Measurements from ENCODE around the gene KCNQ4. TPM values are rescaled to one million over a fixed set of nuclear protein-coding genes. Genes with fewer than 3 reads are reported as not detected.

The KCNQ4 gene
- total and polyA plus RNA-seq, 2 donors (not counting 1 experiment from before 2014, with no cell fraction given): 0.16 to 0.20 TPM

DNA sequence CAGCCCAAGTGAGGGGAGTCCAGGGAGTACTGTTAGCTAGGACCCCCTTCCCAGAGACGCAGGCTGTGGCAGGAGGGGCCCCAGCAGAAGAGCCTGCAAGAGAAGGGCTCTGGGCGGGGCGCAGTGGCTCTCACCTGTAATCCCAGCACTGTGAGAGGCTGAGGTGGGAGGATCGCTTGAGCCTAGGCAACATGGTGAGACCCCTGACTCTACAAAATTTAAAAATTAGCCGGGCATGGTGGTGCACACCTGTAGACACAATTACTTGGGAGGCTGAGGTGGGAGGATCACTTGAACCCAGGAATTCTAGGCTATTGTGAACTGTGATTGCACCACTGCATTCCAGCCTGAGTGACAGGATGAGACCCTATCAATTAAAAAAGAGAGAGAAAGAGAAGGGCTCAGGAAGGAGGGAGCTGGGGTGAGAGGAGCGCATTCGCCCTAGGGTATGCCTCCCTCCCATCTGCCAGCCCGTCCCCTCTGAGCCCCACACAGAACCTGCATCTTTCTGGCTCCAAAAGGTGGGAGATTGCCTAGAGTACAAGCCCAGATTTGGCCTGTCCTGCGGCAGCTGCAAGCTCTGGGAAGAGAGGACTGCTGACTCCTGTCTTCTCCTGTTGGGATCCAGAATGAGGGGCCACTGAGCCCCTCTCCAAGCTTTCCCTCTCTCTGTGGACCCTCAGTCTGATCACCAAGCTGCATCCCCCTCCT is 3.6 kb downstream of the KCNQ4 start:
- peaks cover 12 to 16% of the 10 kb centered on the region in 2 donors for H3K4me1 ChIP-seq (ENCODE audit: control insufficient read depth in 2 of 2, insufficient read depth in 2 of 2, low read length in 2 of 2)
- POLR2A ChIA-PET: no interaction called here
- Mint-ChIP-seq H3K27me3 (peaks cover 47% of the 10 kb centered on the region), H3K9me3 (ENCODE audit: insufficient read depth) (no peaks in the 10 kb centered on the region), H3K27ac (no peak overlapping the region), H3K4me3 (no peak overlapping the region), H3K4me1 (peaks cover 10% of the 10 kb centered on the region)
- H3K9ac ChIP-seq (ENCODE audit: low read length): no peak overlapping the region
- peaks cover 0 to 40% (median 14%) of the 10 kb centered on the region in 4 experiments for H3K27me3 ChIP-seq (replicated peaks in 1 of 4; ENCODE audit: control extremely low read depth in 1 of 4, control insufficient read depth in 3 of 4, insufficient read depth in 4 of 4, low read length in 3 of 4)
- CTCF ChIA-PET: interaction anchor here (1.5 to 1.8 kb wide), 2 partner anchors 12 to 63 kb away, joined by 3 to 8 read pairs; no protein-coding TSS in a partner anchor
- ATAC-seq (ENCODE audit: low read depth) (no peak), DNase-seq (no peak)
- no peak for TF ChIP-seq EZH2 (IDR thresholded peaks at IDR 0.05; ENCODE audit: borderline replicate concordance, insufficient read depth, low read depth, low read length, poor library complexity, severe bottlenecking)
- TF ChIP-seq, protein P1, sequence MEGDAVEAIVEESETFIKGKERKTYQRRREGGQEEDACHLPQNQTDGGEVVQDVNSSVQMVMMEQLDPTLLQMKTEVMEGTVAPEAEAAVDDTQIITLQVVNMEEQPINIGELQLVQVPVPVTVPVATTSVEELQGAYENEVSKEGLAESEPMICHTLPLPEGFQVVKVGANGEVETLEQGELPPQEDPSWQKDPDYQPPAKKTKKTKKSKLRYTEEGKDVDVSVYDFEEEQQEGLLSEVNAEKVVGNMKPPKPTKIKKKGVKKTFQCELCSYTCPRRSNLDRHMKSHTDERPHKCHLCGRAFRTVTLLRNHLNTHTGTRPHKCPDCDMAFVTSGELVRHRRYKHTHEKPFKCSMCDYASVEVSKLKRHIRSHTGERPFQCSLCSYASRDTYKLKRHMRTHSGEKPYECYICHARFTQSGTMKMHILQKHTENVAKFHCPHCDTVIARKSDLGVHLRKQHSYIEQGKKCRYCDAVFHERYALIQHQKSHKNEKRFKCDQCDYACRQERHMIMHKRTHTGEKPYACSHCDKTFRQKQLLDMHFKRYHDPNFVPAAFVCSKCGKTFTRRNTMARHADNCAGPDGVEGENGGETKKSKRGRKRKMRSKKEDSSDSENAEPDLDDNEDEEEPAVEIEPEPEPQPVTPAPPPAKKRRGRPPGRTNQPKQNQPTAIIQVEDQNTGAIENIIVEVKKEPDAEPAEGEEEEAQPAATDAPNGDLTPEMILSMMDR (IDR thresholded peaks at IDR 0.05): no peak
- intact Hi-C loops (cut with micrococcal nuclease): no loop called here
- peaks cover 0 to 7% (median 0%) of the 10 kb centered on the region in 3 donors for H3K9me3 ChIP-seq (ENCODE audit: control extremely low read depth in 1 of 3, control insufficient read depth in 2 of 3, insufficient read depth in 1 of 3, low read length in 2 of 3)
- H3K36me3 ChIP-seq (replicated peaks in 1 of 2; ENCODE audit: control extremely low read depth in 1 of 2, control insufficient read depth in 1 of 2, extremely low read depth in 1 of 2, insufficient read depth in 2 of 2, low read length in 1 of 2): no peaks in the 10 kb centered on the region
- no peak overlapping the region for H3K4me3 ChIP-seq (ENCODE audit: control extremely low read depth in 1 of 5, extremely low read depth in 1 of 5, insufficient read depth in 1 of 5, low read depth in 2 of 5, low read length in 4 of 5)
- 99% methylated on average over 5 of the region's 9 CpGs for WGBS (ENCODE audit: insufficient coverage)
- H3K27ac ChIP-seq (ENCODE audit: low read length in 2 of 2): no peak overlapping the region
- no peaks in the 10 kb centered on the region for H4K20me1 ChIP-seq (ENCODE audit: control insufficient read depth, insufficient read depth, low read length, poor library complexity, severe bottlenecking)
- no peak overlapping the region for H2AFZ ChIP-seq (ENCODE audit: insufficient read depth, low read depth, low read length, poor library complexity, severe bottlenecking)
- H3K4me2 ChIP-seq (replicated peaks; ENCODE audit: low read depth, low read length, poor library complexity, severe bottlenecking): no peak overlapping the region
- H3K79me2 ChIP-seq (ENCODE audit: control insufficient read depth, insufficient read depth, low read length): no peaks in the 10 kb centered on the region

All from B cell (primary cell).